ENCODE data around the gene NUTM2F. TPM values are rescaled to one million over a fixed set of nuclear protein-coding genes. Genes with fewer than 3 reads are reported as not detected.
"Not testable (repeated sequence)": the region's sequence is repeated elsewhere in the genome, so short reads cannot be mapped to it uniquely, and the experiment has no call there.

Gene NUTM2F
- not detected in 2 replicates for total RNA-seq (2014; rRNA removed; shearing (Covaris generic); ENCODE audit: low replicate concordance)

GRCh38 chr9:94328544-94328943, at the start of gene NUTM2F:
NUTM2F (minus strand) TSS chr9:94328644; CDS start chr9:94328623, 21 bp downstream.
- not testable (repeated sequence) for H3K4me1 ChIP-seq (ENCODE audit: low read length); H3K4me3 ChIP-seq (ENCODE audit: low read length); H3K9ac ChIP-seq (ENCODE audit: low read length); H4K20me1 ChIP-seq (ENCODE audit: insufficient read depth, low read depth, low read length); H3K79me2 ChIP-seq (ENCODE audit: low read length); H3K9me2 ChIP-seq (replicated peaks; ENCODE audit: insufficient read depth, low read length); H3K9me3 ChIP-seq (ENCODE audit: low read length); H3K27ac ChIP-seq (ENCODE audit: low read length); DNase-seq; H3K4me2 ChIP-seq (ENCODE audit: low read depth, low read length, poor library complexity, severe bottlenecking); H3K36me3 ChIP-seq (ENCODE audit: insufficient read depth, low read length); H2AFZ ChIP-seq (ENCODE audit: low read length); H3K27me3 ChIP-seq (ENCODE audit: low read length)

- not testable (repeated sequence) for H4K20me1 ChIP-seq (ENCODE audit: insufficient read depth, low read depth, low read length); H3K4me1 ChIP-seq (ENCODE audit: low read length); H3K9me3 ChIP-seq (ENCODE audit: low read length); H2AFZ ChIP-seq (ENCODE audit: low read length); H3K36me3 ChIP-seq (ENCODE audit: insufficient read depth, low read length); H3K9me2 ChIP-seq (replicated peaks; ENCODE audit: insufficient read depth, low read length); H3K27me3 ChIP-seq (ENCODE audit: low read length); H3K27ac ChIP-seq (ENCODE audit: low read length)
- H3K4me2 ChIP-seq (ENCODE audit: low read depth, low read length, poor library complexity, severe bottlenecking), result peak overlapping the region; percentile 59
- H3K79me2 ChIP-seq (ENCODE audit: low read length), result peaks cover 24% of the 10 kb centered on the region
- peak overlapping the region; percentile 64 for H3K9ac ChIP-seq (ENCODE audit: low read length)
- H3K4me3 ChIP-seq (ENCODE audit: low read length), result peak overlapping the region; percentile 58
- peak; percentile 48 for DNase-seq
These were observed 46.8 kb upstream of the NUTM2F start for GRCh38 chr9:94375197-94375596.

- Histone ChIP-seq H3K4me3 (ENCODE audit: low read length) (peak overlapping the region; percentile 58), H3K4me2 (ENCODE audit: low read depth, low read length, poor library complexity, severe bottlenecking) (peak overlapping the region; percentile 66), H3K79me2 (ENCODE audit: low read length) (peaks cover 20% of the 10 kb centered on the region), H3K9ac (ENCODE audit: low read length) (peak overlapping the region; percentile 59)
- not testable (repeated sequence) for H3K36me3 ChIP-seq (ENCODE audit: insufficient read depth, low read length); H3K9me3 ChIP-seq (ENCODE audit: low read length); H3K9me2 ChIP-seq (replicated peaks; ENCODE audit: insufficient read depth, low read length); H2AFZ ChIP-seq (ENCODE audit: low read length); H3K4me1 ChIP-seq (ENCODE audit: low read length); H3K27ac ChIP-seq (ENCODE audit: low read length); H4K20me1 ChIP-seq (ENCODE audit: insufficient read depth, low read depth, low read length); H3K27me3 ChIP-seq (ENCODE audit: low read length)
- peak; percentile 95 for DNase-seq
These were observed 46.0 kb upstream of the NUTM2F start for GRCh38 chr9:94374176-94375056.

- not testable (repeated sequence) for H3K9me2 ChIP-seq (replicated peaks; ENCODE audit: insufficient read depth, low read length); DNase-seq; H3K4me1 ChIP-seq (ENCODE audit: low read length); H3K27me3 ChIP-seq (ENCODE audit: low read length); H3K36me3 ChIP-seq (ENCODE audit: insufficient read depth, low read length); H2AFZ ChIP-seq (ENCODE audit: low read length); H4K20me1 ChIP-seq (ENCODE audit: insufficient read depth, low read depth, low read length); H3K9me3 ChIP-seq (ENCODE audit: low read length); H3K27ac ChIP-seq (ENCODE audit: low read length)
- peak overlapping the region; percentile 66 for H3K4me2 ChIP-seq (ENCODE audit: low read depth, low read length, poor library complexity, severe bottlenecking)
- peaks cover 20% of the 10 kb centered on the region for H3K79me2 ChIP-seq (ENCODE audit: low read length)
- H3K4me3 ChIP-seq (ENCODE audit: low read length), result peak overlapping the region; percentile 58
- H3K9ac ChIP-seq (ENCODE audit: low read length), result peak overlapping the region; percentile 48; the same call in 1 of the 2 replicates
These were observed 45.3 kb upstream of the NUTM2F start for GRCh38 chr9:94373779-94374175.

- H2AFZ ChIP-seq (ENCODE audit: low read length); H3K27me3 ChIP-seq (ENCODE audit: low read length); H3K4me1 ChIP-seq (ENCODE audit: low read length); H3K27ac ChIP-seq (ENCODE audit: low read length); H3K4me3 ChIP-seq (ENCODE audit: low read length); H3K4me2 ChIP-seq (ENCODE audit: low read depth, low read length, poor library complexity, severe bottlenecking); H4K20me1 ChIP-seq (ENCODE audit: insufficient read depth, low read depth, low read length); DNase-seq; H3K79me2 ChIP-seq (ENCODE audit: low read length); H3K9me2 ChIP-seq (replicated peaks; ENCODE audit: insufficient read depth, low read length); H3K9me3 ChIP-seq (ENCODE audit: low read length); H3K36me3 ChIP-seq (ENCODE audit: insufficient read depth, low read length); H3K9ac ChIP-seq (ENCODE audit: low read length): not testable (repeated sequence)
These were observed 41.8 kb upstream of the NUTM2F start for GRCh38 chr9:94370266-94370665.

GRCh38 chr9:94364093-94364614, 35.7 kb upstream of the NUTM2F start:
- H3K9me2 ChIP-seq (replicated peaks; ENCODE audit: insufficient read depth, low read length); H3K4me2 ChIP-seq (ENCODE audit: low read depth, low read length, poor library complexity, severe bottlenecking); H3K79me2 ChIP-seq (ENCODE audit: low read length); H3K27me3 ChIP-seq (ENCODE audit: low read length); H4K20me1 ChIP-seq (ENCODE audit: insufficient read depth, low read depth, low read length); DNase-seq; H3K27ac ChIP-seq (ENCODE audit: low read length); H3K9me3 ChIP-seq (ENCODE audit: low read length); H2AFZ ChIP-seq (ENCODE audit: low read length); H3K4me1 ChIP-seq (ENCODE audit: low read length); H3K36me3 ChIP-seq (ENCODE audit: insufficient read depth, low read length); H3K4me3 ChIP-seq (ENCODE audit: low read length); H3K9ac ChIP-seq (ENCODE audit: low read length): not testable (repeated sequence)

GRCh38 chr9:94357158-94357557, 28.7 kb upstream of the NUTM2F start:
- not testable (repeated sequence) for H3K36me3 ChIP-seq (ENCODE audit: insufficient read depth, low read length); H3K79me2 ChIP-seq (ENCODE audit: low read length); H4K20me1 ChIP-seq (ENCODE audit: insufficient read depth, low read depth, low read length); H3K27me3 ChIP-seq (ENCODE audit: low read length); H3K4me3 ChIP-seq (ENCODE audit: low read length); H2AFZ ChIP-seq (ENCODE audit: low read length); H3K4me1 ChIP-seq (ENCODE audit: low read length); H3K9ac ChIP-seq (ENCODE audit: low read length); H3K27ac ChIP-seq (ENCODE audit: low read length); H3K9me3 ChIP-seq (ENCODE audit: low read length); H3K4me2 ChIP-seq (ENCODE audit: low read depth, low read length, poor library complexity, severe bottlenecking); H3K9me2 ChIP-seq (replicated peaks; ENCODE audit: insufficient read depth, low read length); DNase-seq

- H3K4me2 ChIP-seq (ENCODE audit: low read depth, low read length, poor library complexity, severe bottlenecking); H3K4me3 ChIP-seq (ENCODE audit: low read length); DNase-seq; H3K27me3 ChIP-seq (ENCODE audit: low read length); H3K9ac ChIP-seq (ENCODE audit: low read length); H3K9me2 ChIP-seq (replicated peaks; ENCODE audit: insufficient read depth, low read length); H3K27ac ChIP-seq (ENCODE audit: low read length); H2AFZ ChIP-seq (ENCODE audit: low read length); H3K4me1 ChIP-seq (ENCODE audit: low read length); H4K20me1 ChIP-seq (ENCODE audit: insufficient read depth, low read depth, low read length); H3K79me2 ChIP-seq (ENCODE audit: low read length); H3K9me3 ChIP-seq (ENCODE audit: low read length); H3K36me3 ChIP-seq (ENCODE audit: insufficient read depth, low read length): not testable (repeated sequence)
These were observed 23.7 kb upstream of the NUTM2F start for GRCh38 chr9:94351901-94352723.

All from Karpas-422 (cell line).